ENCODE results near the gene PRKCG. TPM values are rescaled to one million over a fixed set of nuclear protein-coding genes. Genes with fewer than 3 reads are reported as not detected.

Gene PRKCG
- polyA plus RNA-seq, 1 experiment: 0.09 TPM

GRCh38 chr19:53877361-53877766, 4.6 kb upstream of the PRKCG start:
- H3K27me3 ChIP-seq (ENCODE audit: control insufficient read depth, insufficient read depth, low read length): peaks cover 14% of the 10 kb centered on the region
- CTCF ChIA-PET: interaction anchor here (1.4 to 1.7 kb wide), 2 partner anchors 85 to 147 kb away, joined by 3 to 5 read pairs; no protein-coding TSS in a partner anchor
- no peak overlapping the region for H3K4me3 ChIP-seq (ENCODE audit: low read depth, low read length)
- TF ChIP-seq CTCF (IDR thresholded peaks at IDR 0.05; ENCODE audit: low read depth, low read length): no peak
- no peak for DNase-seq (ENCODE audit: low read depth, low spot score)
- H3K9me3 ChIP-seq (ENCODE audit: control insufficient read depth, insufficient read depth, low read length): no peaks in the 10 kb centered on the region; the same call in 1 of the 2 replicates
- POLR2A ChIA-PET: no interaction called here
- H3K27ac ChIP-seq (ENCODE audit: low read depth, low read length): no peak overlapping the region

- Histone ChIP-seq H3K4me3 (ENCODE audit: low read depth, low read length) (peak overlapping the region; percentile 69), H3K27me3 (ENCODE audit: control insufficient read depth, insufficient read depth, low read length) (peaks cover 26% of the 10 kb centered on the region), H3K9me3 (ENCODE audit: control insufficient read depth, insufficient read depth, low read length) (no peaks in the 10 kb centered on the region; the same call in 1 of the 2 replicates), H3K27ac (ENCODE audit: low read depth, low read length) (peak overlapping the region; percentile 21)
- no peak for DNase-seq (ENCODE audit: low read depth, low spot score)
- TF ChIP-seq CTCF (IDR thresholded peaks at IDR 0.05; ENCODE audit: low read depth, low read length): no peak
- ChIA-PET POLR2A (interaction anchor here (1.4 kb wide), 1 partner anchor 11 kb away, joined by 10 read pairs; the partner anchor contains the start of gene MYADM), CTCF (interaction anchor here (0.5 to 1.3 kb wide), 3 partner anchors 18 to 151 kb away, joined by 4 to 6 read pairs (median 5); no protein-coding TSS in a partner anchor)
These were observed 3.2 kb upstream of the PRKCG start for GRCh38 chr19:53878776-53879139.

- POLR2A ChIA-PET: interaction anchor here (0.6 to 1.4 kb wide), 2 partner anchors 11 to 132 kb away, joined by 4 to 10 read pairs; partner anchors contain the start of gene MYADM
- CTCF ChIA-PET: interaction anchor here (0.5 to 1.3 kb wide), 3 partner anchors 18 to 151 kb away, joined by 4 to 6 read pairs (median 5); no protein-coding TSS in a partner anchor
- DNase-seq (ENCODE audit: low read depth, low spot score): peak; percentile 67
- no peaks in the 10 kb centered on the region; the same call in 1 of the 2 replicates for H3K9me3 ChIP-seq (ENCODE audit: control insufficient read depth, insufficient read depth, low read length)
- H3K27me3 ChIP-seq (ENCODE audit: control insufficient read depth, insufficient read depth, low read length): peaks cover 33% of the 10 kb centered on the region
- TF ChIP-seq CTCF (IDR thresholded peaks at IDR 0.05; ENCODE audit: low read depth, low read length): no peak
- H3K27ac ChIP-seq (ENCODE audit: low read depth, low read length): no peak overlapping the region
- peak overlapping the region; percentile 69 for H3K4me3 ChIP-seq (ENCODE audit: low read depth, low read length)
These were observed 2.6 kb upstream of the PRKCG start for GRCh38 chr19:53879140-53880081.

- DNase-seq (ENCODE audit: low read depth, low spot score): no peak
- Histone ChIP-seq H3K27ac (ENCODE audit: low read depth, low read length) (no peak overlapping the region), H3K9me3 (ENCODE audit: control insufficient read depth, insufficient read depth, low read length) (no peaks in the 10 kb centered on the region; the same call in 1 of the 2 replicates), H3K4me3 (ENCODE audit: low read depth, low read length) (peak overlapping the region; percentile 53), H3K27me3 (ENCODE audit: control insufficient read depth, insufficient read depth, low read length) (peaks cover 42% of the 10 kb centered on the region)
- CTCF ChIA-PET: interaction anchor here (1.5 to 1.6 kb wide), 2 partner anchors 143 to 149 kb away, joined by 7 to 8 read pairs; no protein-coding TSS in a partner anchor
- POLR2A ChIA-PET: no interaction called here
- no peak for TF ChIP-seq CTCF (IDR thresholded peaks at IDR 0.05; ENCODE audit: low read depth, low read length)
These were observed 1.1 kb upstream of the PRKCG start for GRCh38 chr19:53880711-53881481.

Data from AG04450 (cell line).